GM21717 (cell line): Measurements from ENCODE around the gene PTAFR.

ENCODE experiments used
- ATAC-seq: cut with Tn5 transposase; IDR thresholded peaks from one replicate; pipeline ENCODE4 v1.9.1; 2021; ENCODE audit warnings: mild to moderate bottlenecking, moderate library complexity; ENCODE audit not compliant: unreplicated experiment

PTAFR gene

DNA sequence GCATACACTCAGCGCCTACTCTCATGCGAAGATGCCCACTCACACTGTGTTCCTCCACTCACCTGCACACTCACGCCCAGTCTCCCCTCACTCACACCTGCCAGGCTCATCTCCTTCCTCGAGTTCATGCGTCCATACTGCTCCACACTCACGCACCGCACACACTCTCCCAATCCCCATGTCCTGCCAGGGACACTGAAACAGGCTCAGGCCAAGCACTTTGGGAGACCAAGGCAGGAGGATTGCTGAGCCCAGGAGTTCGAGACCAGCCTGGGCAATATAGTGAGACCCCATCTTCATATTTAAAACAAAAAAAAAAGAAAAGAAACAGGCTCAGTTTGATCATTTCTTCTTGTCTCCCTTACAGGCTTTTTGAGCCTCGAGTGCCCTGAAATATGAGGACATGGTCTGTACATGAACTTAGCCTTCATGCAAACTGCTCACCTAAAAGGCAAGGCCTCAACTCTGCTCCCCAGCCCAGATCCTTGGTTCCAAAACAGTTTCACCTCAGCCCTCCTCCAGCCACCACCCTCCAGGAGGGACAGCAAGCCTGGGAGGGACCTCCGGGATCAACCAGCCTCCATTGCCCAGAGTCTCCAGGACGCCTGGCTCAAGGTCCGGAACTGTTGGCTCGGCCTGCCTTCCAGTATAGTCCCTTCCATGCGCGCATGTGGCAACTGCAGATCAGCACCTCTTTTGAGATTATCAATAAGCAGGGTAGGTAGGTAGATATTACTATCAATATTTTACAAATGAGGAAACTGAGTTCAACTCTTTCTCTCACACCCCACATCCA is 2.4 kb upstream of the PTAFR start:
- no peak for ATAC-seq

DNA sequence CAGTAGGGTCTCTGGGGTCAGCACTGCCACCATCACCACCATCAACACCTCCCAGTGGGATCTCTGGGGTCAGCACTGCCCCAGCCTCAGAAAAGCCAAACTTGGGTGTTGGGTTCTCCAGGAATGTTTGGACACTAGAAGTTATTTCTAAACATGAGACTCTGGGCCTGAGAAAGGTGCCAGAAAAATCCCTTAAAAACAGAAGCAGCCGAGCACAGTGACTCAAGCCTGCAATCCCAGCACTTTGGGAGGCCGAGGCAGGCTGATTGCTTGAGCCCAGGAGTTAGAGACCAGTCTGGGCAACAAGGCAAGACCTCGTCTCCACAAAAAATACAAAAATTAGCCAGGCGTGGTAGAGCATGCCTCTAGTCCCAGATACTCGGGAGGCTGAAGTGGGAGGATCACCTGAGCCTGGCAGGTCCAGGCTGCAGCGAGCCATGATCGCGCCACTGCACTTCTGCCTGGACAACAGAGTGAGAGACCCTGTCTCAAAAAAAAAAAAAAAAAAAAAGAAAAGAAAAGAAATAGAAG is 470 bp downstream of the PTAFR start:
- ATAC-seq = no peak

DNA sequence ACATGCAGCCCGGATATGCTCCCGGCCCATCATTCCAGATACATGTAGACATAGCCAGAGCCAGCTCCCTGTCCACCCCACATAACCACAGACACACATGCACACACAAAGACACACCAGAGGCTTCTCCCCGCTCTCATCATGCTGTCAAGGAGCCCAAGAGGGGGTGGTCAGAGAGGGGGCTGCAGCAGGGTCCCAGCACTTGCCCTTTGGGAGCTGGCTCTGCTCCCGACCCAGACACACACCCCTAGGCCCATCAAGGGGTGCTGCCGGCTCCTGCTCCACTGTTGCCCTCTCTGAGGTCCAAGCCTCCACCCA is 2.6 kb downstream of the PTAFR start:
- ATAC-seq = no peak

DNA sequence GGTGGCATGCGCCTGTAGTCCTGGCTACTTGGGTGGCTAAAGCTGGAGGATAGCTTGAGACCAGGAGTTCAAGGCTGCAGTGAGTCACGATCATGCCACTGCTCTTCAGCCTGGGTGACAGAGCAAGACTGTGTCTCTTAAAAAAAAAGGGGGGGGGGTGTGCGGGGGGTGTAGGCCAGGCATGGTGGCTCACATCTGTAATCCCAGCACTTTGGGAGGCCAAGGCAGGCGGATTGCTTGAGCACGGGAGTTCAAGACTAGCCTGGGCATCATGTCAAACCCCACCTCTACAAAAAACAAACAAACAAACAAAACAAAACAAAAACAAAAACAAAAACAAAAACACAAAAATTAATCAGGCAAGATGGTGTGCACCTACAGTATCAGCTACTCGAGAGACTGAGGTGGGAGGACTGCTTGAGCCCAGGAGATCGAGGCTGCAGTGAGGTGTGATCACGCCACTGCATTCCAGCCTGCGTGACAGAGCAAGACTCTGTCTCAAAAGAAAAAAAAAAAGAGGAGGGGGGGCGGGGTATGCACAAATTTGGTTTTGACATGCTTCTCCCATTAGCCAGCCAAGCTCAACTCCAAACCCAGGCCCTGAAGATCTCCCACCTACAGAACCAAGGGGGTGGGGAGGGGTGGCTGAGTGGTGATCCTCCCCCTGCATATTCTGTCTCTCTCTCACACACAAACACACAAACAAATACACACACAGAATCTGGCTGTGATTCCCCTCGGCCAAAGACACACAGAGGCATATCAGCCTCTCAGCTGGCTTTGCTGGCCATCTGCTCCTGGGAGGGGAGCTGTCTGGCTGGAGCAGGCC is 3.1 kb downstream of the PTAFR start:
- ATAC-seq = no peak

- ATAC-seq = peak; percentile 60
Measured at GRCh38 chr1:28172713-28173150, 3.8 kb downstream of the PTAFR start.

DNA sequence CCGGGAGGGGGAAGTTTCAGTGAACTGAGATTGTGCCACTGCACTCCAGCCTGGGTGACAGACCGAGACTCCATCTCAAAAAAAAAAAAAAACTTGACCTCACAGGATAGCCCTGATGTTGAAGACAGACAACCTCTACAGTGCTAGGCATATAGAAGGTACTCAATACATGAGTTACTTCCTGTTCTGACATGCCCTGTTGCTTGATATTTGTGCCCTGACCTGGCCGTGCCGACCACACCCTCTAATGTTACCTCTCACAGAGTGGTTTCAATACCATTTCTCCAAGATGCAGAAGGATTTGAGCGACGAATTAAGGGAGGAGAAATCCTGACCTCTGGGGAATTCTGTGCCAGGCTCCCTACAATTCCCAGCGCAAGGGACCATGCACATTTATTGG is 5.2 kb downstream of the PTAFR start:
- no peak for ATAC-seq

- ATAC-seq = no peak
Measured at GRCh38 chr1:28170001-28170596, 6.4 kb downstream of the PTAFR start.

GRCh38 chr1:28163496-28164161 is 12.9 kb downstream of the PTAFR start:
- no peak for ATAC-seq

- no peak for ATAC-seq
Measured at GRCh38 chr1:28162151-28162550, 14.3 kb downstream of the PTAFR start.

- ATAC-seq = no peak
Measured at GRCh38 chr1:28161751-28162150, 14.7 kb downstream of the PTAFR start.

DNA sequence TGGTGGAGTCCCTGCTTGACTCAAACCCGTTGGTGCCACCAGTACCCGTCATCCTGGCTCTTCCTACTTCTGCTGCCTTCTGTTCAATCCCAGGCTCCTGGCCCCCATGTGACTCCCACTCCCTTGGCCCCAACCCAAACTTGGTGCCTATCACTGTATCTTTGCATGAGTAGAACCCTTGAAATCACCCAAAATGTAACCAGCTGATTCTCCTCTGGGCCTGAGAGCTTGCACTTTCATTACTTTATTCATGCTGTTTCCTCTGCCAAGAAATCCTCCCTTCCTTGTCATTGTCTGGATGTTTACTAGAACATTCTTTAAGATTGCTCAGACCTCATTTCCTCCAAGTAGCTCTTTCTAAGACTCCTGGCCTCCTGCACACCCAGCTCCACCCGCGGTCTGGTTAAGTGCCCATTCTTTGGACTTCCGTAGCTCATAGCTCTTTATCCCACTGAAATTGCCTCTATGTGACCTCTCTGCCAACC is 15.7 kb downstream of the PTAFR start:
- ATAC-seq = no peak

DNA sequence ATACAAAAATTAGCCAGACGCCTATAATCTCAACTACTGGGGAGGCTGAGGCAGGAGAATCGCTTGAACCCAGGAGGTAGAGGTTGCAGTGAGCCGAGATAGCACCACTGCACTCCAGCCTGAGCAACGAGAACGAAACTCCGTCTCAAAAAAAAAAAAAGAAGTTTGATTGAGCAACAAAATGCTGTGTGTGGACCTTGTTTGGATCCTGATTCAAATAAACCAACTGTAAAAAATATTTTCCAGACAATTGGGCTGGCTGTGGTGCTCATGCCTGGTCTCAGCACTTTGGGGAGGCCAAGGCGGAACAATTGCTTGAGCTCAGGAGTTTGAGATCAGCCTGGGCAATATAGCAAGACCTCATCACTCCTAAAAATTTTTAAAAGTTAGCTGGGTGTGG is 16.8 kb downstream of the PTAFR start:
- no peak for ATAC-seq

GRCh38 chr1:28159243-28159642 is 17.2 kb downstream of the PTAFR start:
- no peak for ATAC-seq

- ATAC-seq = no peak
Measured at GRCh38 chr1:28157894-28158293, 18.6 kb downstream of the PTAFR start.

GRCh38 chr1:28156821-28157220 is 19.7 kb downstream of the PTAFR start:
- no peak for ATAC-seq

GRCh38 chr1:28155628-28156027 is 20.9 kb downstream of the PTAFR start:
- no peak for ATAC-seq

GRCh38 chr1:28154078-28154594 is 22.4 kb downstream of the PTAFR start:
- ATAC-seq = no peak

DNA sequence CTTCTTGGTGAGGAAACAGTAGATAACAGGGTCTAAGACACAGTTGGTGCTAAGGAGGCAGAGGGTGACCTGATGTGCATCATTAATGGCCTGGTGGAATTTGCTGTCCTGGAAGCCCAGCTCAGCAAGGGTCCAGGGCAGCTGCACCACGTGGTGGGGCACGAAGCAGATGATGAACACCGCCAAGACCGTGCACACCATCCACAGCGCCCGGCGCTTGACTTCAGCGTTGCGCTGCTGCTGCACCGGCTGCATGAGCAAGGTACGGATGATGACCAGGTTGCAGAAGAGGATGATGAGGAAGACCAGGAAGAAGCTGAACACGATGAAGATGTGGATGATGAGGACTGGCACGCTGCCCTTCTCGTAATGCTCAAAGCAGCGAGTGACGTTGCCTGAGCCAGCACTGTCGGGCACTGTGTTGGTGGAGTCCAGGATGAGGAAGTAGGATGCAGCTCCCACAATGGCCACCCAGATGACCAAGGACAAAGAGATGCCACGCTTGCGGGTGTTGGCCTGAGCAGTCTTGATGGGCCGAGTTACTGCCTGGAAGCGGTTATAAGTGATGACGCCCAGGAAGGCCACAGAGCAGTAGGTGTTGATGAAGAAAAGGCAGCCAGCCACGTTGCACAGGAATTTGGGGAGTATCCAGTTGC is 26.2 kb downstream of the PTAFR start:
- no peak for ATAC-seq

GRCh38 chr1:28148880-28149195 is 27.7 kb downstream of the PTAFR start:
- no peak for ATAC-seq
